GM21737 (cell line): ENCODE measurements around the gene ZNF512.
"Not testable (repeated sequence)": the region's sequence is repeated elsewhere in the genome, so short reads cannot be mapped to it uniquely, and the experiment has no call there.

ENCODE experiments used
- ATAC-seq: cut with Tn5 transposase; IDR thresholded peaks from one replicate; pipeline ENCODE4 v1.9.1; 2021; ENCODE audit warnings: mild to moderate bottlenecking, moderate library complexity; ENCODE audit not compliant: unreplicated experiment

Gene ZNF512

DNA sequence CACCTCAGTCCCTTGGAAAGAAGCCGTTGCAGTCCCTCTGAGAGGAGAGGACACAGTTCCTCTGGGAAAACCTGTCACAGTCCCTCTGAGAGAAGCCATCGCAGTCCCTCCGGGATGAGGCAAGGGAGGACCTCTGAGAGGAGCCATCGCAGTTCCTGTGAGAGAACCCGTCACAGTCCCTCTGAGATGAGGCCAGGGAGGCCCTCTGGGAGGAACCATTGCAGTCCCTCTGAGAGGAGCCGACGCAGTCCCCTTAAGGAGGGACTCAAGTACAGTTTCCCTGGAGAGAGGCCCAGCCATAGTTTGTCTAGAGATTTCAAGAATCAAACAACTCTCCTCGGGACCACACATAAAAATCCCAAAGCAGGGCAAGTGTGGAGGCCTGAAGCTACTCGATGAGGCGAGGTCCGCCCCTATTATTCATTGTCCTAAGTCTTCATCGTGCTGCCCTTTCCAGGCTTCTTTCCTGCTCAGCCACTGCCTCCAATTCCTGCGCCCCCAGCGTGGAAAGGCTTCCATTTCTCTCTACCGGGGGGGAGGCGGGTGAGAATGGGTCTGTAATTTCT is 630 bp upstream of the ZNF512 start:
- ATAC-seq: peak; percentile 5

- no peak for ATAC-seq
These were observed 611 bp downstream of the ZNF512 start for GRCh38 chr2:27583390-27583915.

DNA sequence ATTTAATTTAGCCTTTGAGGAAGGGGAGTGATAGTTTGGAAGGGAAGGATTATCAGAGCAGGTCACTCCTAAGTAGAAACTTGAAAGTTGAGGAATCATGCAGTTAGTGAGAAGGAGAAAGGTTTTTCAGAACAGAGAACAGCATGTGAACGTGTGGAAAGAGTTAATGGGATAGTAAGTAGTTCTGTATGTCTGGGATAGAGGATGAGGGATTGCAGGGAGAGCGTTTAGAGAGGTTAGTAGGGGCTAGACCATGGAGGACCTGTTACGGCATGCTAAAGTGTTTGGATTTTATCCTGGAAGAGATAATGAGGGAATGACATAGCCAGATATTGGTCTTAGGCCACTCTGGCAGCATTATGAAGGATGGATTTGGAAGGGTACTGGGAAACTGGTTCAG is 1.8 kb downstream of the ZNF512 start:
- no peak for ATAC-seq

DNA sequence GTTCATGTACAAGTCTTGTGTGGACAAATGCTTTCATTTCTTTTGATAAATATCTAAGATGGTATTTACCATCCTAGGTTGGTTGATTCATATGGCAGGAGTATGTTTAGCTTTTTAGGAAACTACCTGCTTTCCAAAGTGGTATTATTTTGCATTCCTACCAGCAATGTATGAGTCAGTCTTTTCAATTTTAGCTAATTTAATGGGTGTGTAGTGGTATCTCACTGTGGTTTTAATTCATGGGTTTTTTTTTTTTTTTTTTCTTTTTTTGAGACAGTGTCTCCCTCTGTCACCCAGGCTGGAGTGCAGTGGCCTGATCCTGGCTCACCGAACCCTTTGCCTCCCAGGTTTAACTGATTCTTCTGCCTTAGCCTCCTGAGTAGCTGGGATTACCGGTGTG is 4.2 kb downstream of the ZNF512 start:
- ATAC-seq: no peak

GRCh38 chr2:27588308-27588707 is 5.5 kb downstream of the ZNF512 start:
- no peak for ATAC-seq

DNA sequence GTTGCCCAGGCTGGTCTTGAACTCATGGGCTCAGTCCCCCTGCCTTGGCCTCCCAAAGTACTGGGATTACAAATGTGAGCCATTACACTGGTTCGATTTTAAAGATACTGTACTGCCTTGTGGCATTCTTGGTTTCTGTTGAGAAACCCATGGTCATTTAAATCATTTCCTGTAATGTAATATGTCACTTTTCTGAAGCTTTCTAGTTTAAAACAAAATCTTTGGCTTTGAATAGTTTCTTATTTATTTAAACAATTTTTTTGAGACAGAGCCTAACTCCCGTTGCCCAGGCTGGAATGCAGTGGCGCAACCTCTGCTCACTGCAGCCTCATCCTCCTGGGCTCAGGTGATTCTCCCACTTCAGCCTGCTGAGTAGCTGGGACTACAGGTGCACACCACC is 8.9 kb downstream of the ZNF512 start:
- no peak for ATAC-seq

DNA sequence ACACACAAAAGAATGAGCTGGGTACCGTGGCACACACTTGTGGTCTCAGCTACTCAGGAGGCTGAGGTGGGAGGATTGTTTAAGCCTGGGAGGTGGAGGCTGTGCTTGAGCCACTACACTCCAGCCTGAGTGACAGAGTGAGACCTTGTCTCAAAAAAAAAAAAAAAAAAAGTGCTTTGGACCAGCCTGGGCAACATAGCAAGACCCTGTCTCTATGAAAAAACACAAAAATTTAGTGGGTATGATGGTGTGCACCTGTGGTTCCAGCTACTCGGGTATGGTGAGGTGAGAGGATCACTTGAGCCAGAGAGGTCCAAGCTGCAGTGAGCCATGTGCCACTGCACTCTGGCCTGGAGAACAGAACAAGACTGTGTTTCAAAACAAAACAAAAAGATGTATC is 10.4 kb downstream of the ZNF512 start:
- no peak for ATAC-seq

GRCh38 chr2:27594020-27594703 is 11.3 kb downstream of the ZNF512 start:
- ATAC-seq: not testable (repeated sequence)

DNA sequence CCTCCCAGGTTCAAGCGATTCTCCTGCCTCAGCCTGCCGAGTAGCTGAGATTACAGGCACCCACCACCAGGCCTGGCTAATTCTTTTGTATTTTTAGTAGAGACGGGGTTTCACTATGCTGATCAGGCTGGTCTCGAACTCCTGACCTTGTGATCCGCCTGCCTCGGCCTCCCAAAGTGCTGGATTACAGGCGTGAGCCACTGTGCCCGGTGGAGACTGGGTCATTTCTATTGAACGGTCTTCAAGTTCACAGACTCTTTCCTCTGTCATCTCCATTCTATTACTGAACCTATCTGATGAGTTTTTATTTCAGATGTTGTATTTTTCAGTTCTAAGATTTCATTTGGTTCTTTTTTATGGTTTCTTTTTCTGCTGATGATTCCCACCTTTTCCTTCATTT is 12.6 kb downstream of the ZNF512 start:
- ATAC-seq: not testable (repeated sequence)

GRCh38 chr2:27596627-27597026 is 13.8 kb downstream of the ZNF512 start:
- ATAC-seq: no peak

DNA sequence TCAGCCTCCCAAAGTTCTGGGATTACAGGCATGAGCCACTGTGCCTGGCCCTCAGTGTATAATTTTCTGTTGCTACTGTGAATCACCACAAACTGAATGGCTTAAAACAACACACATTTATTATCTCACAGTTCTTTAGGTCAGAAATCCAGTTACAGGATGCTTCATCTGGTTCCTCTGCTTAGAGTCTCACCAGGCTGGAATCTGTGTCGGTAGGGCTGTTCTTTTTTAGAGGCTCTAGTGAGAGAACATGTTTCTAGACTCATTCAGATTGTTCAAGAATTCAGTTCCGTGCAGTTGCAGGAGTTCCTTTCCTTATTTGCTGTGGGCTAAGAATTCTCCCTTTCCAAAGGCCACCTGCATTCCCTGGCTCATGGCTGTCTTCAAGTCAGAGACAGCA is 23.8 kb downstream of the ZNF512 start:
- ATAC-seq: no peak

GRCh38 chr2:27613985-27614384 is 31.1 kb downstream of the ZNF512 start:
- no peak for ATAC-seq

DNA sequence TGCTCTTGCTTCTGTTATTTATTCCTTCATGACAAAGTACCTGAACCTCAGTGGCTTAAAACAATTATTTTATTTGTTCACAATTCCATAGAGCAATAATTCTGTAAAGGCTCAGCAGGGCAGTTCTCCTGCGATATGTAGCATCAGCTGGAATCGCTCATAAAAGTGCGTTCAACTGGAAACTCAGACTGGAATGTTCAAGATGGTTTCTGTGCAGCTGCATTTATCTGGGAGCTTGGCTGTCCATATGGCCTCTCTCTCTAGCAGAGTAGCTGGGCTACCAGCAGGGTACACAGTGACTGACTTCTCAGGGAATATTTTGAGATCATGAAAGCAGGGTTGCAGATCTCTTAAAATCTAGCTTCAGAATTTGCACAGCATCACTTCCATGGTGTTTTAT is 32.5 kb downstream of the ZNF512 start:
- ATAC-seq: no peak

DNA sequence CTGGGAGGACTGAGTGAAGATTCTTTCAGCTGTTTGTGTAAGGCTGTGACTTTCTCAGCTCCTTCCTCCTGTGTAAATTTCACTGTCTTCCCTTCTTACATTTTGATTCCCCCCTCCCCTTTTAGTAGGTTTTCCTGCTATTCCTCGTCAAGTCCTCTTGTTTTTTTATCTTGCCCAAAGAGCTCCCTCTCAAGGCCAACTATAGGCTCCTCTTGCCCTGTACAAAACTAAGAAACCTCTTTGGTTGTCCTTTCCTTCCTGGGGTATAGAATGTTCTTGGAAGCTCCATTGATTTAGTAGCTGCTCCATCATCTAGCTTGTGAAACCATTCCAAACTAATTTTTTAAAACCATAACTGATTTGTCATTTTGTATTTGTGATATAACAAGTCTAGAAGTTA is 38.7 kb downstream of the ZNF512 start:
- ATAC-seq: no peak

DNA sequence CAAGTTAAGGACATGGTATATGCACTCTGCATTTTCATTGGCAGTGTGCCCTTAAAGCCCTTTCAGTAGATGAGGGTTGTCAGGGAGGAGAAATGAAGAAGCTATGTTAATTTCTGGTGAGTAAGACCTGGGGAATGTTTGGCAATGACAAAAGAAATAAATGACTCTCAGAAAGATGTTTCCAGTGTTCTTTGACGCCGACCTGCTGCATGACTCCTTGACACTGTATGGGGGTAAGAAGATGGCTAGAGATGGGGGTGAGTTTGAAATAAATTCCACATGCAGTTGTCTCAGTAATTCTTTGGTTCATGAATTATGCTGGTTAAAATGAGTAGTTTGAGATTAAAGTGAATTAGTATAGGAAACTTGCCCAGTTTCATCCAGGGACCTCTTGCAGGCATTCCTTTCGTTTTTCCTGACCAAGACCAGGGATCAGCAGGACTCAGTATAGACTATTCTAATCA is 40.1 kb downstream of the ZNF512 start:
- no peak for ATAC-seq

DNA sequence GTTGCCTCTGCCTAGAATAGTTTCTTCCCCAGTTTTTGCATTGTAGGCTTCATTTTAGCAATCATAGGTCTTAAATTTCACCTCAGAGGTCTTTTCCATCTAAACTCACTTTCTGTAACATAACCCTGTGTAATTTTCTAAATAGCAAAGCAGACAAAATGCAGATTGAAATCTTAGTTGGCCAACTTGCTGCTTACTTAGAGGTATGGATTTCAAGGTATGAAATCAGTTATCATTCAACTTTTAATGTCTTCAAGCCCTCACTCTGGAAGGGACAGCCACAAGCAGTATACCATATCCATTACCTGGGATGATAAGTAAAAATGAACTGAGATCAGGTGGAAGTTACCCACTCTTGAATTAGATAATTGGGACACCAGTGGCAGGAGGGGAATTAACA is 42.1 kb downstream of the ZNF512 start:
- ATAC-seq: no peak

GRCh38 chr2:27626323-27626722 is 43.5 kb downstream of the ZNF512 start:
- not testable (repeated sequence) for ATAC-seq

- ATAC-seq: not testable (repeated sequence)
These were observed 44.1 kb downstream of the ZNF512 start for GRCh38 chr2:27626921-27627320.

DNA sequence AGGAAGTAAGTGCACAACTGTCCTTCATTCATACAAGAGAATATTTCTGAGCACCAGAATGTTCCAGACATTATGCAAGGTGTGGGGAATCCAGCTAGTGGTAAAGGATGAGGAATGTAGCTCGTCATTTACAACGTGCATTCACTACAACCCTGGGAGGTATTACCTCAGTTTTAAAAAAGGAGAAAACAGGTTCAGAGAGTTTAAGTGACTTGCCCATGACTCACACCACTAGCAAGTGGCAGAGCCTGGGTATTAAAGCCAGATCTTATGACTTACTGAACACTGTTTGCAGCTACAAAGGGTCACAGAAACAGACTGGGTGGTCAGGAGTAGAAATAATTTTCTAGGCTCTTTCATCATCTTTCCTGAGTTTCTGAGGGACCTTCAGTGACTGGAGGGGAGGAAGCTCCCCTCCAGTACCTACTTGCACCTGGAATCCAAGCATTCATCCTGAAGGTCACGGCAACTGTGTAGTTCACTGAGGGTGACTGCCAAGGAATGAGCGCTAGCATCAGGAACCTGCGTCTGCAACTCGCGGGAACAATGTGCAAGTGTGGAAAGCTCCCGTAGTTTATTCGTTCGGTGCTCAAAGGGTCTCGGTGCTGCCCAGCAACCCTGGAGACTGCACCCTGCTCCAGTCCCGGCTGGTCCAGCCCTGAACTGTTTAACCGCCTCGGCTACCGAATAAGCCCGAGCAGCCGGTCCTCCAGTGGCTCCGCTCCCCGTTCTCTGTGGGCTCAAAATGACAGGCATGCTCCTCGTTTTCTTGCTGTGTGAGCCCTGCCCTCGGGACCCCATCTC is 45.3 kb downstream of the ZNF512 start:
- ATAC-seq: peak; percentile 27

- ATAC-seq: peak; percentile 96
These were observed 46.2 kb downstream of the ZNF512 start, which contains the start of the genes CCDC121 and GPN1 for GRCh38 chr2:27628767-27629709. Gene CCDC121 (minus strand): TSS chr2:27629012. CDS start chr2:27627799, 1,213 bp downstream. Gene GPN1 (plus strand): TSS chr2:27629050. CDS start chr2:27629059, 9 bp downstream.
